ENCODE results near the gene SPOCK1.
"Not testable (repeated sequence)": the region's sequence is repeated elsewhere in the genome, so short reads cannot be mapped to it uniquely, and the experiment has no call there.

Gene SPOCK1

DNA sequence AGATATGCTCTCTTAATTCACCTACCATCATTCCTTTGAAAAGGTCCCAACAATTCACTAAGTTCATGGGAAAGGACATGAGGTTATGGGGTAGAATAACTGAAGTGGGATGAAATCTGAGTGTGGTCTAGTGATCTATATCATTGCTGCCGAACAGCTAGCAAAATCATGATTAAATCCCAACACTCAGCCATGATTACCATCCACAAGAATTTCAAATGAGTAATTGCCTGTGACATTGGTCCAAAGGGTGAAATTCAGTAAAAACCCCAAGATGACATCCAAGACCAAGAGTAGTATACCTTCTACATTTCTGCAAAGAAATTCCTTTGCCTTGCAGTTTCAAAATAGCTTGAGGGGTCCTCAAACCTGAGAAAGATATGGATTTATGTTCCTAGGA is 225.6 kb downstream of the SPOCK1 start:
- Histone ChIP-seq H3K9me3 (ENCODE audit: control insufficient read depth, insufficient read depth, low read length) (no peaks in the 10 kb centered on the region), H3K4me1 (ENCODE audit: insufficient read depth, low read length) (no peaks in the 10 kb centered on the region), H3K9ac (ENCODE audit: low read depth, low read length) (no peak overlapping the region)

DNA sequence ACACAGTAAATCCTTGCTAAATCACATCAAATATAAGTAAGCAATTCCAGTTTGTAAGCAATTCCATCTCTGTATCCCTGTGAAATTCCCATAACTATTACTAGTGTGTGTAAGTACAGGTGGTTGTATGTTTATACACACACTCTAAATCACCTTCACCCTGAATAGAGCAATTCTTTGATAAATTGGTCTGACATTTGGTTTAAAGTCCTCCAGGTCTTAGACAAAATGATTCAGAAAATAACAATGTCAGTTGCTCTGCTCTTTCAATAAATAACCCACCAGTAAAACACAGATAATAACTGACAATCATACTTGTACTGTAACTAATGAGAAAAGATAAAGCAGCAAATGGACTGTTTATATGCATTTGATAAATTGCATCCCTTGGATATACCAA is 226.3 kb downstream of the SPOCK1 start:
- Histone ChIP-seq H3K9ac (ENCODE audit: low read depth, low read length) (no peak overlapping the region), H3K36me3 (ENCODE audit: insufficient read depth, low read length) (no peaks in the 10 kb centered on the region), H3K4me1 (ENCODE audit: insufficient read depth, low read length) (no peaks in the 10 kb centered on the region), H3K9me3 (ENCODE audit: control insufficient read depth, insufficient read depth, low read length) (no peaks in the 10 kb centered on the region)

More for the DNA sequence above, 225.6 kb downstream of the SPOCK1 start:
- no peaks in the 10 kb centered on the region for H3K36me3 ChIP-seq (ENCODE audit: insufficient read depth, low read length)

DNA sequence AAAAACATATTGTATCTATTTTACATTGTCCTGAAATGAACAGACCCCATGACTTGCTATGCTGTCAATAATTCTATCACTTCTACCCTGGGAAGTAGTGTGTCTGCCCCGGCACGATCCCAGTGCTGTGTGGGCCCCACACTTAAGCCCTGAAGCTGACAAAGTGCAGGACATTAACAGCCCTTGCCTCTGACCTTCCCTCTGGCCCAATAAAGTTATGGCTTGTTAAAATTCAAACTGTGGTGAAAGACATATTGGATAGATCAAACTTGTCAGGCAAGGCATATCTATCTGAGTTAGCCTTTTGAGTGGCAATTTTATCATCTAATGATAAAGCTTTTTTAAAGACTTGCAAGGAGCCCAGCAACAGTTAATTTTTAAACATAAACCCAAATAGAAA is 229.2 kb downstream of the SPOCK1 start:
- H3K4me1 ChIP-seq (ENCODE audit: insufficient read depth, low read length), result no peaks in the 10 kb centered on the region

DNA sequence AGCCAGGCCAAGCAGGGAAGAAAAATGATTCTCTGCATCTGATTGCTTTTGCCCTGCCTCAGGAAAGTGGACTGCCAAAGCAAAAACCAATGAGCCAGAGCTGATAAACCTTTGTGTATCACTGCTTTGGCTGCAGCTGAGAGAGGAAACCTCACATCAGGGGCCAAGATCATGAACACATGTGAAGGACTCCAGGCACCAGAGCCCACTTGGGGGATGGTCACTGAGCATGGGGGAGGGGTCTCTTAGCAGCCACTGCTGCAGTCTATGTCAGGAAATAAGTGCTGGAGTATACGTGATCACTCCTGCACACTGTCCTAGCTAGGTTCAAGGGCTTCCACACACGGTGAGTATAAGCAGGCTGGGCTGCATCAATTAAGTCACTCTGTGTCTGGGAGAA is 229.9 kb downstream of the SPOCK1 start:
- no peaks in the 10 kb centered on the region for H3K9me3 ChIP-seq (ENCODE audit: control insufficient read depth, insufficient read depth, low read length)
- H3K36me3 ChIP-seq (ENCODE audit: insufficient read depth, low read length), result no peaks in the 10 kb centered on the region
- H3K4me1 ChIP-seq (ENCODE audit: insufficient read depth, low read length), result no peaks in the 10 kb centered on the region
- no peak overlapping the region for H3K9ac ChIP-seq (ENCODE audit: low read depth, low read length)

More for the DNA sequence above, 229.2 kb downstream of the SPOCK1 start:
- no peaks in the 10 kb centered on the region for H3K36me3 ChIP-seq (ENCODE audit: insufficient read depth, low read length)
- no peaks in the 10 kb centered on the region for H3K9me3 ChIP-seq (ENCODE audit: control insufficient read depth, insufficient read depth, low read length)
- no peak overlapping the region for H3K9ac ChIP-seq (ENCODE audit: low read depth, low read length)

DNA sequence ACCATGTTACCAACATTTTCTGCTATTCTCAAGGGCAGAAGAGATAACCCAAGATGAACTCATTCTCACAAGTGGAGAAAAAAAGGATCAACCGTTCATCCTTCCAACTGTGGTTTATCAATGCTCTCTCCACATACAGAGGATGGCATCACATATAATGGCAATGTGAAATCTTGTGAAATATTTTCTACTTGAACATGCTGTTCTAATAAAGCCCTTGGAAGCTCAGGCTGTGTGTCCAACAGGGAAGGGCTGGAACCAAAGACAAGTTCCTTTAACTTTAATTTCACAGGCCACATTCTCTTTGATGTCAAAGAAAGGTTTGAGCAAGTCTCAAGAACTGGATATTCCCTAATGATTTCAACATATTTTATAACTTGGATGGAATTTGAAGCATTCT is 230.5 kb downstream of the SPOCK1 start:
- H3K36me3 ChIP-seq (ENCODE audit: insufficient read depth, low read length), result no peaks in the 10 kb centered on the region
- no peaks in the 10 kb centered on the region for H3K9me3 ChIP-seq (ENCODE audit: control insufficient read depth, insufficient read depth, low read length)
- no peak overlapping the region for H3K9ac ChIP-seq (ENCODE audit: low read depth, low read length)
- H3K4me1 ChIP-seq (ENCODE audit: insufficient read depth, low read length), result no peaks in the 10 kb centered on the region

DNA sequence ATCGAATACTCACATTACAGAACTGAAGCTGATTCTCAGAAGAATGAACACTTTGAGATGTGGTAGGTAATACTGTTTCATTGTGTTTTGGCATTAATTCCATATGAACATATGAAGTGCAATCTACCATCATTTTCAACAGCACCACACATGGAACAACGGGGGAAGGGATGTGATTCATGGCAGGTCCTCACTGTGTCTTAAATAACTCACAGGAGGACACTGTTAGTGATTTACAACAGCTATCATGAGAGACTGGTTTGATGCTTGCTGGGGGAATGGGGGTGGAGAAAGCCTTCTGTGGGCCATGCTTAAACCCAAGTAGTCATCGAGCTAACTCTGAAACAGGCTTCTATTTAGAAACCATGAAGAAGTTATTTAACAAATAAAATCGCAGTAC is 232.9 kb downstream of the SPOCK1 start:
- Histone ChIP-seq H3K36me3 (ENCODE audit: insufficient read depth, low read length) (no peaks in the 10 kb centered on the region), H3K4me1 (ENCODE audit: insufficient read depth, low read length) (no peaks in the 10 kb centered on the region), H3K9me3 (ENCODE audit: control insufficient read depth, insufficient read depth, low read length) (no peaks in the 10 kb centered on the region), H3K9ac (ENCODE audit: low read depth, low read length) (no peak overlapping the region)

DNA sequence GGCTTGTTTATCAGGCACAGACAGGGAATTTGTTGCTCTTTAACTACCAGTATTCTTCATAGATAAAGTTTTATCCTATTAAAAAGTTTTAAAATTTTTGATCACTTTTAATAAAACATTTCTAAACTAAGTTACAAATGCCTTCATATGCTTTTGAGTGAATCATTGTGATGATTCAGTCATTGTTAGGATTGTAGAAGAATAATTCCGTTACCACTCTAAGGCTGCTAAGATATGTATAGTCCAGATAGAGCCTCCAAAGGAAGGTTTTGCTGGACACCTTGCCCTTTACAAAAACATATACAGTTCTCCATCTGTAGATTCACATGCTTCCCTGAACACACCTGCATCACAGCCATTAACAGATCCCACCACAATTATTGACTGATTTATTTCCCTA is 233.7 kb downstream of the SPOCK1 start:
- no peaks in the 10 kb centered on the region for H3K36me3 ChIP-seq (ENCODE audit: insufficient read depth, low read length)
- no peaks in the 10 kb centered on the region for H3K4me1 ChIP-seq (ENCODE audit: insufficient read depth, low read length)
- no peaks in the 10 kb centered on the region for H3K9me3 ChIP-seq (ENCODE audit: control insufficient read depth, insufficient read depth, low read length)
- no peak overlapping the region for H3K9ac ChIP-seq (ENCODE audit: low read depth, low read length)

DNA sequence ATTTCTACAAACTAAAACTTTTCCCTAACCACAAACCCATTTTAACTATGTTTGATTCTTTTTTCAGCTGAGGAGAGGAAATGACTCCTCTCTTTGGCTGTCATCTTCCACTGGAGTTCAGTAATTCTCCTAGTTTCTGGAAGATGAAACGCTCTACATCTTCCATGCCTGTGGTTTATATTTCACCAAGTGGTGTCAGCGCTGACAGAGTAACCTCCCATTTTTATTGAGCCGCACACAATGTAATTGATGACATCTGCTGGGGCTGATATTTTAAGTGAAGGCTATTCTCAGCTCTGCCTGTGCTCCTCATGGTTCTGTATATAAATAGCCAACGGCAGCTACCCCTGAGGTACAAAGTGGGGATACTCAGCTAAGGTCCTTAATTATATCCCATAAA is 234.6 kb downstream of the SPOCK1 start:
- H3K36me3 ChIP-seq (ENCODE audit: insufficient read depth, low read length), result no peaks in the 10 kb centered on the region
- H3K4me1 ChIP-seq (ENCODE audit: insufficient read depth, low read length), result no peaks in the 10 kb centered on the region
- H3K9me3 ChIP-seq (ENCODE audit: control insufficient read depth, insufficient read depth, low read length), result no peaks in the 10 kb centered on the region
- H3K9ac ChIP-seq (ENCODE audit: low read depth, low read length), result no peak overlapping the region

DNA sequence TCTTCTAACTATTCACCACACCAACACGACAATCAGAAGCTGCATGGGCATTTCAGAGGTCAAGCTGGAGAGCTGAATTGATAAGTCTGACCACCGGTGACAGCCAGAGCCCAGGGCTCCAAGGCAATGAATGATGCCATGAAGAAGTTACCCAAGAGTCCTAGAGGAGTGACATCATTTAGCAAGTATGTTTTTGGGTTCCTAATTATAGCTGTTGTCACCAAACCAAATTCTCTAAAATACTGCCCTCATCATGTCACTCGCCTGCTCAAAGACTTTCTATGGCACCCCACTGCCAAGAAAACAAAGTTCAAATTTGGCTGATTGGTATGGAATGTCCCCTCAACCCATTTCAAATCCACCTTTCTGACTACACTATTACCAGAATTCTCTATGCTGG is 235.1 kb downstream of the SPOCK1 start:
- no peaks in the 10 kb centered on the region for H3K4me1 ChIP-seq (ENCODE audit: insufficient read depth, low read length)
- no peak overlapping the region for H3K9ac ChIP-seq (ENCODE audit: low read depth, low read length)
- no peaks in the 10 kb centered on the region for H3K9me3 ChIP-seq (ENCODE audit: control insufficient read depth, insufficient read depth, low read length)
- H3K36me3 ChIP-seq (ENCODE audit: insufficient read depth, low read length), result no peaks in the 10 kb centered on the region

DNA sequence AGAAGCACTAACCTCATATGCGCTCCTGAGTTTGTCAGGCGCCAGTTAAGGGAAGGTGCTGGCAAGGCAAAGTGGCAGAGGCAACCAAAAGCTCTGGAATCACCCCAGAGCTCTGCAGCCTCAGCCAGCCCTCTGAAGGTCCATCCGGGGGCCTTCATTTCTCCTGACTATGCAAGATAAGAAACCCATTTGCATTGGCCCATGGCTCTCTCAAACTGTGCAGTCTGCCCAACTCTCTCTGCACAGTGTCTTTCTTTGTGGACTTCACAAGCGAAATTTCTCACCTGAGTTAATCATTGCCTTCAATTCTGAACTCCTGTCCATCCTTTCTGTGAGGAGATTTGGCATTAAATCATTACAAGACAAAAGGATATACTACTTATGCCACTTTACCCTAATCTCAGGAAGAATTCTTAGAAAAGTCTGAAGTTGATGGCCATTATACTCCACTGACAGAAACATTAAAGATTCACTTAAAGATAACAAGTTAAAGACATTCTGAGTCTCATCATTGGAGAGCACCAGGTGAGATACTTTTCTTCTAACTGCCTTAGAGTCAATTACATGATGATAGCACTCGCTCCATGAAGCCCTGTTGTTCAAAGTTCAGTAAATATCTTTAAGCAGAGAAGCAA is 235.6 kb downstream of the SPOCK1 start:
- H3K9me3 ChIP-seq (ENCODE audit: control insufficient read depth, insufficient read depth, low read length), result no peaks in the 10 kb centered on the region
- no peaks in the 10 kb centered on the region for H3K4me1 ChIP-seq (ENCODE audit: insufficient read depth, low read length)
- H3K9ac ChIP-seq (ENCODE audit: low read depth, low read length), result no peak overlapping the region
- H3K36me3 ChIP-seq (ENCODE audit: insufficient read depth, low read length), result no peaks in the 10 kb centered on the region

DNA sequence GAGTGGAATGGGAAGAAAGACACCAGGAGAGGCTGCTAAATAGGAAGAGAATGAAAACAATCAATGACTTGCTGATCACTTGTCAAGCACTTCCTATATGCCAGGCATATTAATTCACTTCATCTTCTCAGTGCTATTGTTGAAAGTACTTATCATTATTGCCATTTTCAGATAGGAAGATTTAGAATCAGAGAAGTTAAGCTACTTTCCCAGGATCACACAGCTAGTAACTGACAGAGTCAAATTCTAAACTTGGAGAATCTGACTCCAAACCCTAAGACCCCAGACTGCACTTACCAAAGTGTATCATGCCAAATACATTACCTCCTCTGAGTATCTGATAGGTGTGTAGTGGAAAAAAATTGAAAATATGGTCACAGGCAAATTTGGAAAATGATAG is 236.3 kb downstream of the SPOCK1 start:
- H3K36me3 ChIP-seq (ENCODE audit: insufficient read depth, low read length), result no peaks in the 10 kb centered on the region
- H3K9ac ChIP-seq (ENCODE audit: low read depth, low read length), result no peak overlapping the region
- no peaks in the 10 kb centered on the region for H3K9me3 ChIP-seq (ENCODE audit: control insufficient read depth, insufficient read depth, low read length)
- H3K4me1 ChIP-seq (ENCODE audit: insufficient read depth, low read length), result no peaks in the 10 kb centered on the region

DNA sequence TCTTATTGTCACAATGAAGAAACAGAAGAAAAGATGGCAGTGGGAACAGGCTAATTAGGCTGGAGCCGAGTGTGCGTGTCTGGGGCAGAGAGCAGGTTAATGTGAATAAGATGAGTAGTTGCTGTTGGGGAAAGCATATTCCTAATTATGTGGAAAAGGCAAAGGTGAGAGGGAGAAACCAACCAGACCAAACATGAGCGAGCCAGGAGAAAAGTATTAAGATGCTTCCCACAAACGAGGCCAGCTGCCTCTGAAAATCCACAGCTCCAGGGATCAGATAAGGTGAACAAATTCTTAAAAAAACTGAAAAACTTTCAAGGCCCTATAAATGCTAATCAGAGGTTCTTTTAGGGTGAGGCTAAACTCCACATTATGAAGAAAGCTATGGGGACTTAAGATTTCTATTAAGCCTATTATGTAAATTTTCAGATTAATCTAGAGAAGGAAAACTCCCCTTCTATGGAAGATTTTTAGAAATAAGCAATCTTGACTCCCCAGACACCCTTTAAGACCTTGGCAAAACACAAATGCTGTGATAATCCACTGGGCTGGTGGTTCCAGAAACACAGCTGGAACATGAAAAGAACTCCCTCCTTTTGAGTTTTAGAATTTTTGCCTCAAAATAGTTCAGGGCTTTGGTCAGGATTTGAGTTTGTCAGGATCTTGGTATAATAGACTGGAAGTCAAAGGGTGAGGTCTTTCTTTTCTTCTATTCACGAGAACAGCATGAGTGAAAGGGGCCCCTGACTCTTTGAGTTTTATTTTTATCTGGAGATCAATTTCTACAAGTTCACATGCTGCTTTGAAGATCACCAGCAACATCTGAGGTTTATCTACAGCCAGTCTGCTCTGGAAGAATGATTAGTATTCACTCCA is 238.1 kb downstream of the SPOCK1 start:
- no peaks in the 10 kb centered on the region for H3K9me3 ChIP-seq (ENCODE audit: control insufficient read depth, insufficient read depth, low read length)
- no peaks in the 10 kb centered on the region for H3K36me3 ChIP-seq (ENCODE audit: insufficient read depth, low read length)
- H3K9ac ChIP-seq (ENCODE audit: low read depth, low read length), result no peak overlapping the region
- no peaks in the 10 kb centered on the region for H3K4me1 ChIP-seq (ENCODE audit: insufficient read depth, low read length)

DNA sequence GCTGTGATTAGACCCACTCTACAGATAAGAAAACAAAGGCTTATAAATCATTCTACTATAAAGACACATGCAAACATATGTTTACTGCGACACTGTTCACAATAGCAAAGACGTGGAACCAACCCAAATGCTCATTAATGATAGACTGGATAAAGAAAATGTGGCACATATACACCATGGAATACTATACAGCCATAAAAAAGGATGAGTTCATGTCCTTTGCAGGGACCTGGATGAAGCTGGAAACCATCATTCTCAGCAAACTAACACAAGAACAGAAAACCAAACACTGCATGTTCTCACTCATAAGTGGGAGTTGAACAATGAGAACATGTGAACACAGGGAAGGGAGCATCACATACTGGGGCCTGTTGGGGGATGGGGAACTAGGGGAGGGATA is 240.0 kb downstream of the SPOCK1 start:
- H3K4me1 ChIP-seq (ENCODE audit: insufficient read depth, low read length); H3K9me3 ChIP-seq (ENCODE audit: control insufficient read depth, insufficient read depth, low read length); H3K36me3 ChIP-seq (ENCODE audit: insufficient read depth, low read length); H3K9ac ChIP-seq (ENCODE audit: low read depth, low read length): not testable (repeated sequence)

DNA sequence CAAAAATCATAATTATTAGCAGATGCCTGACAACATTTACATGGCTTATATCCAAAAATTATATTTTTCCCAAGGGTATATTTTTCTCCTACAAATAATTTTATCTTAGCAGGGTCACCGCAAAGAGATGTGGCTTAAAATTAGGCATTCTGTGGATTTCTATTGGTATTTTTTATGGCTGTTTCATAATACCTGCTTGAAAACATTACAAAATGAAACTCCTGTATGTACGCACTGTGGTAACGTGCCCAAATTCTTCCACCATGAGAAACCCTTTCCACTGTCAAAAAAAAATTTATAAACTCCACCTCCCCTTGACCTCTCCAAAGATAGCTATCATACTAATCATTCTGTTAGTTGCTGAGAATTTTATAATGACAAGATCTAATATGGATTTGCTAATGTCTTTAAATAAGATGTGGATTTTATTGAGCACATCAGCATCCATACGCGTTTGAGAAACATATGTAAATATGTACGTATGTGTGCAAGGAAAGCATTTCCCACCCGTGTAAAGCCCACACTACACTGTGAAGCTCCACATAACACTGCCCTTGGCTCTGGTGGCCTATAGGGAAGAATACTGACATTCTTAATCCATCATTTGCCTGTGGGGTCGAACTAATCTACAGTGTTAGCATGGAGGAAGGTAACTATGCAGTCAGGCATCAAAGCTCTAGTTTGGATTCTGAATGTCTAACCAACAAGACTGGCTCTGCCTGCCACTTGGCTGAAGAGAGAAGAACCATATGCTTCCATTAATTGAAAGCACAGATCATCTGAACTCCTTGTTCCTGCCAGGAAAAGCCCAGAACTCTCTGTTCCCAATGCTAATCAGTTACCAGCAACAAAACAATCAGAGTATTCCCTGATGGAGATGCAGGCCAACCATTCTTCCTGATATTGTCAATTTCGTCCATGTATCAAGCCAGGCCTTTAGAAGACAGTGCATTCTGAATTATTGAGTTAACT is 244.7 kb downstream of the SPOCK1 start:
- Histone ChIP-seq H3K9ac (ENCODE audit: low read depth, low read length) (no peak overlapping the region), H3K9me3 (ENCODE audit: control insufficient read depth, insufficient read depth, low read length) (no peaks in the 10 kb centered on the region), H3K36me3 (ENCODE audit: insufficient read depth, low read length) (no peaks in the 10 kb centered on the region), H3K4me1 (ENCODE audit: insufficient read depth, low read length) (no peaks in the 10 kb centered on the region)
